Heart left ventricle (tissue), 16 donors: ENCODE measurements around the gene NUDT14. TPM values are rescaled to one million over a fixed set of nuclear protein-coding genes. Genes with fewer than 3 reads are reported as not detected.

Source experiments
- ATAC-seq, 4 donors: fragments of 200-7000 bp; cut with Tn5 transposase; one replicate each; pipeline ENCODE4 v1.9.1; 2020 to 2022; ENCODE audit warnings: moderate library complexity in 4 of 4, mild to moderate bottlenecking in 3 of 4, moderate number of reproducible peaks in 1 of 4
- DNase-seq, 5 donors: peaks; one replicate each; pipeline ENCODE4 v3.0.0-alpha.2; 2020
- H3K27ac ChIP-seq, 12 donors: fragments of 200-600 bp; sonication (generic) in 4 of 12; one replicate each; pipeline versions ENCODE4 v1.5.0 to v1.8.0; 2016 to 2022; ENCODE audit warnings: mild to moderate bottlenecking in 2 of 12
- H3K27me3 ChIP-seq, 9 donors: fragments of 200-600 bp; sonication (generic) in 2 of 9; one replicate each; pipeline versions ENCODE4 v1.5.1 to v1.8.0; 2016 to 2022; ENCODE audit warnings: mild to moderate bottlenecking in 3 of 9
- H3K36me3 ChIP-seq, 9 donors: fragments of 200-600 bp; sonication (generic) in 2 of 9; one replicate each; pipeline versions ENCODE4 v1.5.0 to v1.8.0; 2018 to 2022; ENCODE audit warnings: mild to moderate bottlenecking in 2 of 9
- H3K4me1 ChIP-seq, 12 donors: fragments of 200-600 bp; sonication (generic) in 4 of 12; one replicate each; pipeline versions ENCODE4 v1.5.0 to v1.8.0; 2016 to 2022; ENCODE audit warnings: mild to moderate bottlenecking in 3 of 12
- H3K4me3 ChIP-seq, 12 donors: fragments of 200-600 bp; sonication (generic) in 4 of 12; one replicate each; pipeline versions ENCODE4 v1.5.0 to v1.8.0; 2017 to 2022; ENCODE audit warnings: mild to moderate bottlenecking in 9 of 12, moderate library complexity in 4 of 12
- H3K9me3 ChIP-seq, 12 donors: fragments of 200-600 bp; sonication (generic) in 4 of 12; one replicate each; pipeline versions ENCODE4 v1.5.0 to v1.8.0; 2016 to 2022; ENCODE audit warnings: mild to moderate bottlenecking in 1 of 12
- POLR2A ChIP-seq, 2 donors: fragments of 450-650 bp; IDR thresholded peaks; one replicate each; pipeline ENCODE4 v1.6.1; 2017; ENCODE audit warnings: antibody characterized with exemption in 2 of 2, mild to moderate bottlenecking in 2 of 2, moderate library complexity in 2 of 2
- WGBS, 4 donors: extraction: QIAGEN DNeasy Blood & Tissue Kit in 2 of 4; methylation state at CpG; one replicate each; pipeline versions ENCODE4 v1.1.5 to v1.1.7; 2013 to 2018; 5-methylcytosine and 5-hydroxymethylcytosine counted together
- intact Hi-C, 10 donors: fragments of 100-400 bp; cut with DNase I; formaldehyde crosslinking; loops; one replicate each; pipeline versions ENCODE4 v1.11.1 to v1.14.2; 2022
- polyA plus RNA-seq, 2 donors: library from polyadenylated mRNA; stranded (reverse); fragments of 200-250 nt; gene quantifications; one replicate each; pipeline ENCODE4 v1.2.3, GENCODE V29; 2013
- total RNA-seq, 9 donors: library from RNA; depleted of rRNA in 2 of 9; stranded (reverse); fragments of >200 nt in 2 of 9; fragmentation: NEBNext Ultra II Directional in 3 of 9; extraction: Animal tissue kit (Norgen Biotek cat#: 25700) in 3 of 9; gene quantifications; one replicate each; pipeline versions ENCODE4 v1.1.0 to v1.2.4, GENCODE V29; 2016 to 2023
- TF ChIP-seq, protein P1 (sequence below), 12 donors: fragments of 200-600 bp; sonication (generic) in 4 of 12; IDR thresholded peaks; one replicate each; pipeline versions ENCODE4 v1.5.0 to v1.8.0; 2018 to 2022; ENCODE audit warnings: antibody characterized with exemption in 12 of 12, mild to moderate bottlenecking in 5 of 12
- donor health status: ischemic (EF 13 %, LVEDD 7.1; RV severe dilation, severe dysfunction).
- donor health status: healthy with polysubstance abuse.
- donor health status: DM: no; HTN: yes; CAD: no.
- donor health status: DM: no; HTN: no; CAD: no.
- donor health status: ischemic (EF 25% LVEDD 6.9; RV normal size, moderate dysfunction).
- donor health status: ischemic (EF 25% LVEDD 5.7; RV mildly dilated, moderate dysfunction).
- donor health status: healthy.
- donor health status: DM: yes; HTN: yes; CAD: no.
- donor health status: ischemic (EF 35%, LVEDD 5.7; RV mildly dilated, moderate dysfunction).
- donor health status: nonischemic (EF 11% LVEDD 7.7; RV severe dilation, severe dysfunction).
- donor health status: DM: yes; HTN: yes; CAD: no.
- donor health status: PGD.
- donor health status: ischemic (EF 29% LVEDD 5.4; RV normal size, mild dysfunction).
- donor health status: nonischemic (EF 23%, LVEDD 6.1; RV moderate dilation, normal function).

Gene NUDT14
- total and polyA plus RNA-seq, 11 donors = 14.3 to 48.9 (median 23.8) TPM

DNA sequence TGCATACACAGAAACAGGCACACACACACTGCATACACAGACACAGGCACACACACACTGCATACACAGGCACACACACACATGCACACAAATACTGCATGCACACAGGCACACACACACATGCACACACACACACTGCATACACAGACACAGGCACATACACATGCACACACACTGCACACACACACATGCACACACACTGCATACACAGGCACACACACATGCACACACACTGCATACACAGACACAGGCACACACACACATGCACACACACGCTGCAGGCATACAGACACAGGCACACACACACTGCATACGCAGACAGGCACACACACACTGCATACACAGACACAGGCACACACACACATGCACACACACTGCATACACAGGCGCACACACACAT is 34.5 kb upstream of the NUDT14 start:
- 79 to 100% (median 99%) methylated on average over 3 of the region's 3 CpGs for WGBS, 4 donors
- Histone ChIP-seq H3K4me3 (no peak overlapping the region), H3K4me1 (peaks cover 0 to 15% (median 2%) of the 10 kb centered on the region in 12 donors), H3K36me3 (peaks cover 0 to 76% (median 47%) of the 10 kb centered on the region in 9 donors), H3K27me3 (no peaks in the 10 kb centered on the region), H3K27ac (no peak overlapping the region), H3K9me3 (no peaks in the 10 kb centered on the region)
- no peak for TF ChIP-seq POLR2A (IDR thresholded peaks at IDR 0.05)
- TF ChIP-seq, protein P1, sequence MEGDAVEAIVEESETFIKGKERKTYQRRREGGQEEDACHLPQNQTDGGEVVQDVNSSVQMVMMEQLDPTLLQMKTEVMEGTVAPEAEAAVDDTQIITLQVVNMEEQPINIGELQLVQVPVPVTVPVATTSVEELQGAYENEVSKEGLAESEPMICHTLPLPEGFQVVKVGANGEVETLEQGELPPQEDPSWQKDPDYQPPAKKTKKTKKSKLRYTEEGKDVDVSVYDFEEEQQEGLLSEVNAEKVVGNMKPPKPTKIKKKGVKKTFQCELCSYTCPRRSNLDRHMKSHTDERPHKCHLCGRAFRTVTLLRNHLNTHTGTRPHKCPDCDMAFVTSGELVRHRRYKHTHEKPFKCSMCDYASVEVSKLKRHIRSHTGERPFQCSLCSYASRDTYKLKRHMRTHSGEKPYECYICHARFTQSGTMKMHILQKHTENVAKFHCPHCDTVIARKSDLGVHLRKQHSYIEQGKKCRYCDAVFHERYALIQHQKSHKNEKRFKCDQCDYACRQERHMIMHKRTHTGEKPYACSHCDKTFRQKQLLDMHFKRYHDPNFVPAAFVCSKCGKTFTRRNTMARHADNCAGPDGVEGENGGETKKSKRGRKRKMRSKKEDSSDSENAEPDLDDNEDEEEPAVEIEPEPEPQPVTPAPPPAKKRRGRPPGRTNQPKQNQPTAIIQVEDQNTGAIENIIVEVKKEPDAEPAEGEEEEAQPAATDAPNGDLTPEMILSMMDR (IDR thresholded peaks at IDR 0.05) = no peak
- intact Hi-C loops = no loop called here
- DNase-seq (no peak), ATAC-seq (no peak)

DNA sequence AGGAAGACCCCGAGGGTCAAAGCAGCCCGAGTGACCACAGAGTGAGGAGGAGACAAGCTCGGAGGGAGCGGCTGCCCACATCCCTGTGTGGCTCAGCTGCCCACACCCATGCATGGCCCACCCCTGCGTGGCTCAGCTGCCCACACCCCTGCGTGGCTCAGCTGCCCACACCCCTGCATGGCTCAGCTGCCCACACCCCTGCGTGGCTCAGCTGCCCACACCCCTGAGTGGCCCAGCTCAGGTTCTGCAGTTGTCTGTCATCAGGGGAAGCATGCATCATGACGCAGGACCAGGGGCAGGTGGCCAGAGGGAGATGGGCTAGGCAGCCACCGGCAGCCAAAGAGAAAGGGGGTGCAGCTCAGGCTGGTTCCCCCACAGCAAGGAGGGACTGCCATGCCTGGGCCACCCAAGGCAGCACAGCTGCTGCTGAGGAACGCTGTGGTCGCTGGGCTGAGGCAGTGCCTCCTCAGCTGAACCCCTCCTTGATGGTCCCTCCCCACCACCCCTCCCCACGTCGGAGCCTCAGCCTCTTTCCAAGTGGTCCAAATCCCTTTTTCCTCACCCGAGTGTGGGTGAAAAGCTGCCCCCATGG is 33.3 kb upstream of the NUDT14 start:
- Histone ChIP-seq H3K4me1 (peaks cover 0 to 3% (median 0%) of the 10 kb centered on the region in 12 donors), H3K9me3 (no peaks in the 10 kb centered on the region), H3K27me3 (no peaks in the 10 kb centered on the region), H3K4me3 (no peak overlapping the region), H3K36me3 (peaks cover 0 to 78% (median 47%) of the 10 kb centered on the region in 9 donors), H3K27ac (no peak overlapping the region)
- ATAC-seq = no peak
- TF ChIP-seq, protein P1 (IDR thresholded peaks at IDR 0.05) = no peak
- no peak for TF ChIP-seq POLR2A (IDR thresholded peaks at IDR 0.05)
- intact Hi-C loops = no loop called here
- DNase-seq = no peak
- 88 to 92% (median 91%) methylated on average over 8 to 14 of the region's 14 CpGs for WGBS, 4 donors

DNA sequence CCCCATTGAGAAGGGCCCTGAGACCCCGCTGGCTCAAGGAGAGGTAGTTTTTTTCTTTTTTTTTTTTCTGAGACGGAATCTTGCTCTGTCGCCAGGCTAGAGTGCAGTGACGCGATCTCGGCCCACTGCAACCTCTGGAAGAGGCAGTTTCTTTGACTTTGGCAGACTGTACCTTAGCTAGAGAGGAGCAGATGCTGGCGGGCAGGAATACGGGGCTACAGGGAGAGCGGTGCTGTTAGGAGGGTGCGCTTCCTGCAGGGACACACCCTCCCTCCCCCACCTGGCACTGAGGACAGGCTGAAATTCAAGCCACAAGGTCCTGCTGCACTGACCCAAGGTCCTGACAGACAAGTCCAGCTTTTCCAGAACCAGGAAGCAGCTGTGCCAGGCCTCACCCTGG is 32.2 kb upstream of the NUDT14 start:
- DNase-seq (no peak), ATAC-seq (no peak)
- intact Hi-C loops = no loop called here
- Histone ChIP-seq H3K9me3 (no peaks in the 10 kb centered on the region), H3K4me3 (no peak overlapping the region), H3K36me3 (peaks cover 0 to 67% (median 39%) of the 10 kb centered on the region in 9 donors), H3K27ac (no peak overlapping the region), H3K27me3 (no peaks in the 10 kb centered on the region), H3K4me1 (no peaks in the 10 kb centered on the region)
- 80 to 91% (median 89%) methylated on average over 9 to 10 of the region's 10 CpGs for WGBS, 4 donors
- no peak for TF ChIP-seq POLR2A (IDR thresholded peaks at IDR 0.05)
- TF ChIP-seq, protein P1 (IDR thresholded peaks at IDR 0.05) = no peak

DNA sequence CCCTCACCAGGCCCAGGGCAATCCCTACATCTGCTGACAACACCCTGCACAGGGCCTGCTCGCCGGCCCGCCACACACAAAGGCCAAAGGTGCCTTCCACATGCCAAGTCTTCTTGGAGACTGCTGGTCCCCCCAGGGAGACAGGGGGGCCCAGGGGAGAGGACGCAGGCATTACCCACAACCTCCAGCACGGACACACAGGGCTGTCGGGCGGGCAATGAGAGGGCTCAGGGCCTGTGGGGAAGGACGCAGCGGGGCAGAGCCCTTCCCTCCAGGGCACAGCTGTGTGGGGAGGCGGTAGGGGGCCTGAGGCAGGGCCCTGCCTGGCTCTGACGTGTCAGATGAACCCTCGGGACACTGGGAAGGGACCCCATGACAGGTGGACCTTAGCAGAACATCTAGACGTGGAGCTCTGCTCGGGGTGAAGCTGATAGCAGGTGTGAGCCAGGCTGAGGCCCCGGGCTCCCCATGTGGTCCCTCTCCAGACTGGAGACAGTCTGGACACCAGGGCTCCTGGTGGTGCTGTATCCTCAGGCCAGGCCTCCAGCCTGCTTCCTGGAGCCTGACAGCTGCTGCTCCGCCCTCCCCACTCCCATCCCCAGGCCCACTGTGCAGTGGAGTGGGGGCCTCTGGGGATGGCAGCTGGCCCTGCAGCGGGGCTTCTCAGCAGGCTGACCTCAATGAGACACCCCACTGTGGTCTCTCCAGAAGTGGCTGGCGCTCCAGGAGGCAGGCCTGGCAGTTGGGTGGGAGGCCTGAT is 31.6 kb upstream of the NUDT14 start:
- Histone ChIP-seq H3K9me3 (no peaks in the 10 kb centered on the region), H3K4me3 (no peak overlapping the region), H3K27me3 (no peaks in the 10 kb centered on the region), H3K4me1 (peaks cover 0 to 2% (median 0%) of the 10 kb centered on the region in 12 donors), H3K36me3 (peaks cover 0 to 61% (median 34%) of the 10 kb centered on the region in 9 donors), H3K27ac (no peak overlapping the region)
- TF ChIP-seq, protein P1 (IDR thresholded peaks at IDR 0.05) = no peak
- TF ChIP-seq POLR2A (IDR thresholded peaks at IDR 0.05) = no peak
- 84 to 94% (median 88%) methylated on average over 12 to 18 of the region's 18 CpGs for WGBS, 4 donors
- ATAC-seq (no peak), DNase-seq (no peak)
- intact Hi-C loops = no loop called here
